Pons (tissue), 1 donor: ENCODE results near the gene CACNA1F.

Experiments
- DNase-seq: peaks from one replicate; pipeline ENCODE4 v3.0.0-alpha.2; 2016; ENCODE audit warnings: low spot score

CACNA1F gene

DNA sequence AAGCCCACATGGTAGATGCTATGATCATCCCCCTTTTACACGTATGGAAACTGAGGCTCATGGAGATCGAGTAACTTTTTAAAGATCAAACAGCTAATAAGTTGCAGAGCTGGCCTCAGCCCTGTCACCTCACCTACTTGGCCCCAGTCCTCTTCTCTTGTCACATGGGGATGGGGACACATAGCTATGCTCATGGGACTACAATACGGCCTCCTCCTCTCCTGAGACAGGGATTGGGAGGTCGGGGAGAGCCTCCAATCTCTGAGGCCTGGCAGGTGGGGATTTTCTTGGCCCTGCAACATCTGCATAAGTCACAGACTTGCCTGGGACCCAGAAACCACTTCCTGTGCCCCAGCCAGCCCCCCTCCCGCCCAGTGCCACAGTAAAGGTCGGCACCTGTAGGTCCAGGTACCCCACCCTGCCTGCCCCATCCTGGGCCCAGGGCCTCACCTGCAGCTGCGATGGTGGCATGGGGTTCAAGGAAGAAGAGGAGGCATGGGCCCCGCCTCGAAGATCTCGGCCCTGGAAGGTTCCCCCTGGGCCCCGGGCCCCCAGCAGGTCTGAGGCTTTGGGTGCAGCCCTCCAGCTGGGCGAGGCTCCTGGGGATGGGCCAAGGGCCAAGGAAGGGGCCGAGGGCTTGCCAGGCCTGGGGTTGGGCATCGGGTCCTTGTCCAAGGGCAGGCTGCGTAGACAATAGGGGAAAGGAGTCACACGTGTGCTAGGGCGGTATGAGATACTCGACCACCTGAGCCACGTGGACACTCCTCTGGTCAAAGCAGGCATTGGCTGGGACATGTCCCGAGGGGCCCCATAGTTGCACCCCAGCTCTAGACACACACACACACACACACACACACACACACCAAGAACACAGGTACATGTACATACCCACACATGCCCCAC is 25.0 kb upstream of the CACNA1F start:
- no peak for DNase-seq

DNA sequence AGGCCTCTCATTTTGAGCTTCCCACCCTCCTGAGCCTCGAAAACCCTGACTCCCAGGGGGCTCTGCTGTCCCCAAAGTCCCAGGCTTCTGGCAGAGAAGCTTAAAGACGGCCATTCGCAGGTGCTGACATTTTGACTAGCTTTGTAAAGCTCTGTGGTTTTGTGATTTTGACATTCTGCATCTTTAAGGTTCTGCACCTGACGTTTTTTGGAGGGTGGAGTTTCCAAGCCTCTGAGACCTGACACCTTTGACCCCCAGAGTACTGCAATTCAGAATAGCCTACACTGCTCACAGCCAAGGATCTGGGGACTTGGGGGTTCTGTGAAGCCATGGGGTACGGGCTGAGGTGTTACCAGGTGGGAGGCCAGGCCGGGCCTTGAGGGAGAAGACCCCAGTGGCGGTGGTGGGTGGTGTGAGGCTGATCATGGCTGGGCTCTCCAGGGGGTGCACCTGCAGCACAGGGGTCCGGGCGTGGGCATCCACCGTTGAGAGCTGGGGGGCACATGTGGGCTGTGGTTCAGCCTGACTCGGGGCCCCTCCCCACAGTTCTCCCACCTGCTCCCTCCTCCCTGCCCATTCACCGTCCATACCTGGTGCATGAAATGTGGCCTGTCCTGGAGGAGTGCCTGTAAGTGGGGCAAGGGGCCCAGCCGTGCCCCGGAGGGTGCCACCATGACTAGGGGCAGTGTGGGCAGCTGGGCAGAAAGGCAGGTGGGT is 24.1 kb upstream of the CACNA1F start:
- DNase-seq, result no peak

- DNase-seq, result no peak
These were observed 23.3 kb upstream of the CACNA1F start for GRCh38 chrX:49256268-49256995.

- no peak for DNase-seq
These were observed 21.5 kb upstream of the CACNA1F start for GRCh38 chrX:49254639-49255038.

DNA sequence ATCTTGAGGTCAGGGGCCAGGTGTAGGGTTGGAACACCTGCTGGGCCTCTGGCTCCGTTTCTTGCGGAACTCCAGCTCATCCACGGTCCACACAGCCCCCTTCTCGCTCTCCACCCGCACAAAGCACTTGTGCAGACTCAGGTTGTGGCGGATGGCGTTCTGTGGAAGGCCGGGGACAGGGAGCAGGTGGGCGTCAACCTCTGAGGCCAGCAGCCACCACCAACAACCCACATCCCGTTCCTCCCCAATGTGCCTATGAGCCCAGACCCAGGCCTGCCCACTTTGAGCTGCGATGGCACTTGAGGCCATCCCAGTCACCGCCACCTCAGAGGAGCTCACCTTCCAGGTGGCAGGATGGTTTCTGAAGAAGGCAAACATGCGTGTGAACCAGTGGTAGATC is 18.2 kb upstream of the CACNA1F start:
- no peak for DNase-seq

GRCh38 chrX:49250578-49250977 is 17.4 kb upstream of the CACNA1F start:
- DNase-seq, result no peak

- no peak for DNase-seq
These were observed 16.9 kb upstream of the CACNA1F start for GRCh38 chrX:49250066-49250465.

GRCh38 chrX:49249616-49250015 is 16.5 kb upstream of the CACNA1F start:
- DNase-seq, result no peak

- DNase-seq, result no peak
These were observed 15.9 kb upstream of the CACNA1F start for GRCh38 chrX:49249071-49249470.

- DNase-seq, result no peak
These were observed 15.0 kb upstream of the CACNA1F start for GRCh38 chrX:49247916-49248811.

DNA sequence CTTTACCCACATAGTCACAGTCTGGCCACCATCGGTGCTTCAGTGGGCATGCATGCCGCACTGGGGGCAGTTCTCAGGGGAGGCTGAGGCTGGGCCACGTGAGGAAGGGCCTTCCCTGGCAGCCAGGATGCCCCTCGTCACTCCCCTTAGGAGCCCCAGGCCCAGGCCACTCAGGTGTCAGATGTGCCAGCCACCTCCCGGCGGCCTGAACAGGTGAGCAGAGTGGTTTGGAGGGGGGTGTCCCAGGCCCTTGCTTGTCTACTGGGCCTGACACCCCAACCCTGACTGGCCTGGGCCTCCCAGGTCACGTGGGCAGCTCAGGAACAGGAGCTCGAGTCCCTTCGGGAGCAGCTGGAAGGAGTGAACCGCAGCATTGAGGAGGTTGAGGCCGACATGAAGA is 14.2 kb upstream of the CACNA1F start:
- no peak for DNase-seq

DNA sequence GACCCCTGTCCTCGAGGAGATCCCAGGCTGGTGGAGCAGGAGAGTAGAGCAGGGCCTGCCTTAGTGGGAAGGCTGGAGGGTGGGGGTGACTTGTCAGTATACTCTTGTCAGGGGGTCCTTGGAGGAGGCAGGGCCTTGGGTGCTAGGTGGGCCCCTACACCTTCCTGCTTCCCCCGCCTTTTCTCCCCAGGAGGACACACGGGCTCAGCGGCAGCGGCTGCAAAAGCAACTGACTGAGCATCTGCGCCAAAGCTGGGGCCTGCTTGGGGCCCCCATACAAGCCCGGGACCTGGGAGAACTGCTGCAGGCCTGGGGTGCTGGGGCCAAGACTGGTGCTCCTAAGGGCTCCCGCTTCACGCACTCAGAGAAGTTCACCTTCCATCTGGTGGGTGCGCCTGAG is 13.4 kb upstream of the CACNA1F start:
- no peak for DNase-seq

- no peak for DNase-seq
These were observed 11.1 kb upstream of the CACNA1F start for GRCh38 chrX:49244207-49244606.

DNA sequence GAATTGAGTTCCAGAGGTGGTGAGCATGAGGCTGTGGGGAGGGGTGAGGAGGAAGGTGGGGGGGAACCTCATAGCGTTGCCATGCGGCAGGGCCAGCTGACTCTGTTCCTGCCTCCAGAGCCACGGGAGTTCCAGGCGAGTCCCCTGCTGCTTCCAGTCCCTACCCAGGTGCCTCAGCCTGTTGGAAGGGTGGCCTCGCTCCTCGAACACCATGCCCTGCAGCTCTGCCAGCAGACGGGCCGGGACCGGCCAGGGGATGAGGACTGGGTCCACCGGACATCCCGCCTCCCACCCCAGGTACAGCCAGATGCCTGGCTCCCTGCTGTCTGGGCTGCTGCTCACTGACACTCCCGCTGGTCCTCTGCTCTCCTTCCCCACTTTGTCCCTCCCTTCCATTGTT is 10.0 kb upstream of the CACNA1F start:
- DNase-seq, result no peak

- no peak for DNase-seq
These were observed 9.5 kb upstream of the CACNA1F start for GRCh38 chrX:49242545-49243066.

DNA sequence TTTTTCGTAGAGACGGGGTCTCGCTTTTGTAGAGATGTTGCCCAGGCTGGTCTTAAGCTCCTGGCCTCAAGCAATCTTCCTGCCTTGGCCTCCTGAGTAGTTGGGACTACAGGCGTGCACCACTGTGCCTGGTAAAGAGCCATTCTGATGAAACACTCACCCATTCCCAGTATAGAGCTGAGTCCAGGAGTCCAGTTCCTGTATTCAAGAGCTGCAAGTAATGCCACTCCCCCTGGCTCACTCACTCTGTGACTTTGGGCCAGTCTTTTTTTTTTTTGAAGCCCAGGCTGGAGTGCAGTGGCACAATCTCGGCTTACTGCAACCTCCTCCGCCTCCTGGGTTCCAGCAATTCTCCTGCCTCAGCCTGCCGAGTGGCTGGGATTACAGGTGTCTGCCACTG is 5.6 kb upstream of the CACNA1F start:
- DNase-seq, result no peak

DNA sequence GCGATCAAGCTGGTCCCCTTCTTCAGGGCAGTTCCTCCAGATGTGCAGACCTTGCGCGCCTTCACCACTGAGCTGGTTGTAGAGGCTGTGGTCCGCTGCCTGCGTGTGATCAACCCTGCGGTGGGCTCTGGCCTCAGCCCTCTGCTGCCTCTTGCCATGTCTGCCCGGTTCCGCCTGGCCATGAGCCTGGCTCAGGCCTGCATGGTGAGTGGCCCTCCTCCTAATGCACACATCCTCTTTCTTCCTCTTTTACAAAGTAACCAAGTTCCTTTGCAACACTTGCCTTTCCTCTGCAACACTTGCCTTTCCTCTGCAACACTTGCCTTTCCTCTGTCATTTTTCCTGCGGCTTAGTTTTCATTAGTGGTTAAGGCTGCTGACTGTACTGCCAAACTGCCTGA is 3.9 kb upstream of the CACNA1F start:
- peak; percentile 22 for DNase-seq

- no peak for DNase-seq
These were observed 881 bp upstream of the CACNA1F start for GRCh38 chrX:49233887-49234555.

GRCh38 chrX:49232525-49232924 is 615 bp downstream of the CACNA1F start:
- no peak for DNase-seq

GRCh38 chrX:49231333-49232000 is 1.7 kb downstream of the CACNA1F start:
- DNase-seq, result no peak
